Nucleus accumbens (tissue), 56 donors: ENCODE measurements around the gene SPATA19.

Experiments used
- DNase-seq, 56 donors: peaks; one replicate each; lab custom pipeline; 2025; lab: John Stamatoyannopoulos, UW

The SPATA19 gene

DNA sequence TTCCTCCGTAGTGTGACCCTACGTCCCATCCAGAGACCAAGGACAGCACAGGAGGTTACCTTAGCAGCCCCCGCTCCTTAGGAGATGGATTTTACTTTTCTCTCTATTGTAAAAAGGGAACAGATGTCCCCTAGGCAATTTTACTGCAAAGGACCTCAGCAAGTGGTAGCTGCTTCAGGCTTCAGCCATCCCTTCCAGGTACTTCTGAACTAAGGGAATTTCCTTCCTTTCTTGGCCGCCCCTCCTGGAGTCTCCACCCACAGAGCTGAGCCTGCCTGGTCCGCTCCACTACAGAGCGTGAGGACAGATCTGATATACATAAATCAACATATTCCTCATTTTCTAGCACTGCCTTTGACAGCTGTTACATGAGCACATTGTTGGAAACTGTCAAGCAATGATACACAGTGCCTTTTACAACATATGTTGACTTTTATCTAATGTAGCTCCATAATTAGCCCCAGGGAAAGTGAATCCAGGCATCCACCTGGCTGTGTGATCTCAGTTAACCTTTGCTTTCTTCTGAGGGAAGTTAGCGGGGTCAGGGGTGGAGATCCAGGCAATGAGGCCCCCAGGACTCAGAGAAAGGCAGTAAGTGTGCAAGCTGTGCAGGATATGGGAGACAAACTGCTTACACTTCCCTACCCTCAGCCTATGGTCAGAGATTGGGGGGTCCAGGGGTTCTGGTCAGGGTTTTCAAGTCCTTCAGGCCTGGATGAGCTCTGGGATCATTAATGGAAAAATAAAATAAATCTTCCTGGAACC, 51.9 kb downstream of the SPATA19 start:
- DNase-seq, result no peak

GRCh38 chr11:133790995-133791394, 54.3 kb downstream of the SPATA19 start:
- no peak for DNase-seq
